UCSD-AML1 (cell line): ENCODE data around the gene CNPY1.
"Not testable (repeated sequence)": the region's sequence is repeated elsewhere in the genome, so short reads cannot be mapped to it uniquely, and the experiment has no call there.

ENCODE experiments used
- DNase-seq: peaks from one replicate; lab custom pipeline; 2025; ENCODE audit not compliant: unreplicated experiment; lab: John Stamatoyannopoulos, UW

Gene CNPY1

DNA sequence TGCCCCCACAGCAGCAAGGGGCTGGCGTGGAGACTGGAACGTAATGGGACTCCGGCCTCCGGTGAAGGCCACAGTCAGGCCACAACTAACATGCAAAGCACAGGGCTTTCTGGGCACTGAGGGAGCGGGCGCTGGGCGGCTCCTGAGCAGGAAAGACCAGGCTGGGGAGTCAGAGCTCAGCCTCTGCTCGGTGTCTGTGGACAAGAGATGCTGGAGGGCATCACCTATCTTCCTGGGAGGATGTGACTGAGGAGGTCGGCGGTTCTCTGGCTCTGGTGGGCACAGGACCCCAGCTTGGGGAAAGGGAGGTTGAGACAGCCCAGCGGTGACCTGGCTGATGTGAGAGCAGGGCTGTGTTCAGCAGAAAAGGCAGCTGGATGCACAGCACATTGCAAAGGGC, 11.7 kb downstream of the CNPY1 start:
- no peak for DNase-seq

DNA sequence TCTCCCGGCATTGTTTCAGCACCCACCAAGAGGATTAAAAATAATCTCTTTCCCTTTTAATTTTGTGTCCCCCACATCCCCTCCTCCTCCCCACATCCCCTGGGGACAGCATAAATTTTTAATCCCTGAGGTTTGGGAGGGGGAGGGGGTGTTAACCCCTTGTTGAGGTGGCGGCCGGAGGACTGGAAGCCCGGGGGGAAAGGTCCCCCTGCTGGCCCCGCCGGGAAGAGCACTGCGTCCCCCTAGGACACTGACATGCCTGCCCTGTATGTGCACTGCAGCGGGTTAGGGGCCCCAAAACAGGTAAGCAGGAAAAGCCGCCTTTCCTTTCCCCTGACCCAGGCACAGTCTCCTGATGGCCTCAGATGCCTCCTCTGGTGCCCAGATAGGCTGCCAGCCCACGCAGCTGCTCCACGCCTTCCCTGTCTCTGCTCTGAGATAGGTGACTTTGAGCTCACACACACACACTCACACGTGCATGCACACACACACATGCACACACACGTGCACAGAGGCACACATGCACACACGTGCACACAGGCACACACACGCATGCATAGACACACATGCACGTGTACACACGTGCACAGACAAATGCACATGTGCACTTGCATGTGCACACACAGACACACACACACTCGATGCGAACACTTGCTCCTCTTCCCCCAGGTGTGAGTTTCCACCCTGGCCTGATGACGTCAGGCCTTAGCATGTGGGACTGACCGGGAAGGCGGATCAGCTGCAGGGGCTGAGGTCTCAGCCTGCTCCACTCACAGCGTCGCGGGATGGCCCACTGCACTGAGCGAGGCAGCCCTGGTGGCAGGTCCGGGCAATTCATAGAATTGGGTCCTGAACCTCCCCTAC, 12.3 kb downstream of the CNPY1 start:
- peak; percentile 9 for DNase-seq

DNA sequence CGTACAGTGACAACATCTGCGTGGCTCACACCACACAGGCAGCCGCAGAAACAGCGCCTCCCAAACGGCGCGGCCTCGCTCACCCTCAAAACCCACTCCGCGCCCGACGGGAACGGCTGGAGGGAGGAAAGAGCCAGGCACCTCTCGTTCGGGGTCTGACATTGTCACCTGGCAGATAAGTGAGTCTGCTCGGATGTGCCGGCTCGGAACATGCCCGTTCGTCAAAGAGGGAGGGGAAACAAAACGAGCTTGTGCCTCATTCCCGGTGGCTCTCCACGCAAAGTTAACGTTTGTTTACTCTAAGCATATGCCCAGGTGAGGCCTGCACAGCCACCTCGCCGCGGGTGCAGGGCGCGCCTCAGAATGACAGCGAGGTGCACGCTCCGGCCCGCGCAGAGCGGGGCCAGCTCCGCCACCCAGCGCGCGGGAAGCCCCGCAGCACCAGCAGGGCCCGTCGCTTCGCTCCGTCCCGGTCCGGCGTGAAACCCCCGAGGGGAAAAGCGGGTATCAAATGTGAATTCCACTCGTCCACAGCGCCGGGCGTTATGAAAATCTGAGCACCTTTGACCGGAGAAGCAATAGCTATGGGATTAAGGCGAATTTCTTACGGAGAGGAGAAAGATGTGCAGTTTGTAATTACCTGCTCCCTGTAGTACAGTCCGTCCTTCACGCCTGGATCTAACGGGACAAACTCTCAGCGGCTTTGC, 13.1 kb downstream of the CNPY1 start:
- DNase-seq = no peak

DNA sequence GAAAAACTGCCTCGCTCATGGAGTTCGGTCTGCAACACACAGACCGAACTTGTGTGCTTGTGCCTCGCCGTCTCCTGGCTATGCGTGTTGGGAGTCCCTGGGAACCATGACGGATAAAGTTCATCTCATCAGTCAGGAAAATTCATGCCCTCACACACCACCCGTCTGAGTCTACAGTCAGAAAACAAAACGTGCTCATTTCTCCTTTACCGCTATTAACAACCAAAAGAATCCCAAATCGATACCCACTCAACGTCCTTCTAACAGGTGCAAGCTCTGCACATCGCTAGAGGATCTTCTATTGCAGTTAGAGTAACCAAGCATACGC, 13.6 kb downstream of the CNPY1 start:
- no peak for DNase-seq

DNA sequence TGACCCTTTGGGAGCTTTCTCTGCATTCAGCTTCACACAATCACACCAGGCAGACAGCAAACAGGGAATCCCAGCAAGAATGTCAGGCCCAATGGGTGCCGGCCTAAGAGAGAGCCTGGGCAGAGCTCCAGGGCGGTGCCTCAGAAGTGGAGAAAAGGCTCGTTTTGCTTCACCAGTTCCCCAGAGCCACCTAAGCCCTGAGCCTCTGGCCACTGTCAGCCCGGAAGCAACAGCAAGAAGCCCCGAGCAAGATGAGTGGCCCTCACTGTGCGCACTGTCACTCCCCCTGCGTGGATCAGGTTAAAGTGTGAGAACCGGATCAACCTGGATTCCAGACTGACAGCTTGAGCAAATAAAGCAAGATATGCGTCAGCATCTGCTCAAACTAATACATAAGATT, 14.7 kb downstream of the CNPY1 start:
- no peak for DNase-seq

DNA sequence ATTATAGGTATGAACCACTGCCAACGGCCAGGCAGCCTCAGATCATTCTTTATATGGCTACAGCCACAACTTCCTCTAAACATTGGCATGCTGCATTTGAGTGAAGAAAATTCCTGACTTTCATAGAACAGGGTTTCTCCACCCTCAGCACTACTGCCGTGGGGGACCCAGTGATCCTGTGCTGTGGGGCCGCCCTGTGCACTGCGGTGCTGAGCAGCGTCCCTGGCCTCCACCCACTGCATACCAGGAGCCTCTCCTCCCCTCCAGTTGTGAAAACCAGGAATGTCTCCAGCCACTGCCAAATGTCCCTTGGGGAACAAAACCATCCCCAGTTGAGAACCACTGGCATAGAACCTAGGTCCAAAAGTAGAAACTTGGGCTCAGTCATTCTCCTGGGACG, 15.8 kb downstream of the CNPY1 start:
- DNase-seq = no peak

DNA sequence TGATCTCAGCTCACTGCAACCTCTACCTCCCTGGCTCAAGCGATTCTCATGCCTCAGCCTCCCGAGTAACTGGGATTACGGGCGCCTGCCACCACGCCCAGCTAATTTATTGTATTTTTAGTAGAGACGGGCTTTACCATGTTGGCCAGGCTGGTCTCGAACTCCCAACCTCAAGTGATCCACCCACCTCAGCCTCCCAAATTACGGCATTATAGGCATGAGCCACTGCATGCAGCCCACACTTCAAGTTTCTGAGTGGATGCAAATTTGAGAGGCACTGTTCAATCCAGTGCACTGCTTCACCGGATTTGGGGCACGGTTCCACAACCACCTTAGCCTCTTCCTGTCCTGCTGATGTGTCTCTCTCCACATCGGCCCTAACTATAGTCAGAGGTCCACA, 16.5 kb downstream of the CNPY1 start:
- no peak for DNase-seq

DNA sequence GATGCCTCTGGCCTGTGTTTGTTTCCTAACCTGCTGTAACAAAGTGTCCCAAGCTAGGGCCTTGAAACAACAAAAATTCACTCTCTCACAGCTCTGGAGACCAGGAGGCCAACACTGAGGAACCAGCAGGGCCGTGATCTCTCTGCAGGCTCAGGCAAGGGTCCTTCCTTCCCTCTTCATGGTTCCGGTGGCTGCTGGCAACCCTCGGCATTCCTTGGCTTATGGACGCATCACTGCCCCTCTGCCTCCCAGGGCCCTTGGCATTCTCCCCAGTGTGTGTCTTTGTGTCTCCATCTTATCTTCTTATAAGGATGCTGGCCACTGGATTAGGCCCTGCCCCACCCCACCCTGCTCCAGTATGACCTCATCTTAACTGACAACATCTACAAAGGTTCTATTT, 17.0 kb downstream of the CNPY1 start:
- DNase-seq = no peak

DNA sequence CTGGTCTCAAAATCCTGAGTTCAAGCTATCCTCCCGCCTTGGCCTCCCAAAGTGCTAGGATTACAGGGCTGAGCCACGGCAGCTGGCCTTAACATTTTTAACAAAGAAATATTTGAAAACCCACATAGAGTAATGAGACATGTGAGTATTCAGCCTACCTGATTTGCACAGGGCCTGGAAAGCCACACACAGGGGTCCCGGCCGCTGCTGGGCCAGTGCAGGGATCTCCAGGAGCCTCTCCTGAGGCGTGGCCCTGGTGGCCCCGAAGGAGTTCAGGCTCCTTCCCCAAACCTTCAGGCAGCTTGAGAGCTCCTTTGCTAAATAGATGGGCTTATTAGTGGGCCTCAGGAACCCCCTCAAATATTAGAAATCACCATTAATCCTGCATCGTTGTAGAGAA, 18.7 kb downstream of the CNPY1 start:
- DNase-seq = no peak

DNA sequence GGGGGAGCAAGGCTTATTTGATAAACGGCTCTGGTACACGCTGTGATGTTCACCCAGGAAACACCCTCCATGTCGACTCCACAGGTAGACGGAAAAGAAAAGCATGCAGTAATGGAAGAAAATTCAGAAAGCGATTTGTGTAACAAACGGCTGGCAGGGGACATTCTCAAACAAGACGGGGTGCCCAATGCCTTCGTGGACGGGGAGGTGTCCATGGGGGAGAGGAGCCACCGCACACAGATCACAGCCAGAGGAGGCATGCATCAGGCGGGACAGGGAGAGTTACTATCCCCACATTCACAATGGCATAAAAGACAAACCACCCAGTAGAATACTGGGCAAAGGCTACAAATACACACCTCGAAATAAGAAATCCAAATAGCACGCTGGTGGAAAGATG, 20.1 kb downstream of the CNPY1 start:
- no peak for DNase-seq

DNA sequence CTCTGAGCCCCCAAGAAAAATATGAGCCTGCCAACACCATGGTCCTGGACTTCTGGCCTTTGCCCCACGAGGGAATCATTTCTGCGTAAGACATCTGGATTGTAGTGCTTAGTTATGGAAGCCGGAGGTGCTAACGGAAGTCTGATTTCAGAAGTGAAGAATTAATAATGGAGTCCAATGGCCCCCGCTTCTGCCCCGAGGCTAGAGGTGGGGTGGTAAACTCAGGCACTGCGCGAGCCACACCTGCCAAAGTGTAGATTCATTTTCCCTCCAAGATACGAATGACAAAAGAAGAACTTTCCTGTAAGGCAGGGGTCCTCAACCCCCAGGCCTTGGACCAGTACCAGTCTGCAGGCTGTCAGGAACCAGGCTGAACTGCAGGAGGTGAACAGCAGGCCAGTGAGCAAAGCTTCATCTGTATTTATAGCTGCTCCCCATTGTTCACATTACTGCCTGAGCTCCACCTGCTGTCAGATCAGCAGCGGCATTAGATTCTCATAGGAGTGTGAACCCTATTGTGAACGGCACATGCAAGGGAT, 22.3 kb downstream of the CNPY1 start:
- DNase-seq = no peak

DNA sequence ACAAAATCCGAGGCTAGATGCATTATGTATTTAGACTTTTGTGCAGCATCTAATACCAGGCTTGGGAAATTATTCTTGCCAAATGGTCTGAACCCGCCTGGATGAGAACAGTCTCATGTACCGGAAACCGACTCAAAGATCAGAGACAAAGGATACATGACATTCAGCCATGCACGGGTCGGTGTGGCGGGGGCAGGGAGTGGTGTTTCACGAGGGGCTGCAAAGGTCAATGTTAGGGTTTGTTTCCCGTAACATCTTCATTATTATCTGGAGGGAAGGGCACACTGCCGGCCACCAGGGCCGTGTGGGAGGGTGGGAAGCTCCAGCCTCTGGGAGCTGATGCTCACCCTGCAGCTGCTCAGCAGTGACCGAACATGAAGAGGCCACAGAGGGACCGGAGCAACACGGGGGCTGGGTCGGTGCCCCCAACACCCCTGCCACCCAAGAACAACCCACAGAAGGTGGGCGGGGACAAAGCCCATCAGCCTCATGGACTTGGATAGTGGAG, 23.1 kb downstream of the CNPY1 start:
- DNase-seq = no peak

DNA sequence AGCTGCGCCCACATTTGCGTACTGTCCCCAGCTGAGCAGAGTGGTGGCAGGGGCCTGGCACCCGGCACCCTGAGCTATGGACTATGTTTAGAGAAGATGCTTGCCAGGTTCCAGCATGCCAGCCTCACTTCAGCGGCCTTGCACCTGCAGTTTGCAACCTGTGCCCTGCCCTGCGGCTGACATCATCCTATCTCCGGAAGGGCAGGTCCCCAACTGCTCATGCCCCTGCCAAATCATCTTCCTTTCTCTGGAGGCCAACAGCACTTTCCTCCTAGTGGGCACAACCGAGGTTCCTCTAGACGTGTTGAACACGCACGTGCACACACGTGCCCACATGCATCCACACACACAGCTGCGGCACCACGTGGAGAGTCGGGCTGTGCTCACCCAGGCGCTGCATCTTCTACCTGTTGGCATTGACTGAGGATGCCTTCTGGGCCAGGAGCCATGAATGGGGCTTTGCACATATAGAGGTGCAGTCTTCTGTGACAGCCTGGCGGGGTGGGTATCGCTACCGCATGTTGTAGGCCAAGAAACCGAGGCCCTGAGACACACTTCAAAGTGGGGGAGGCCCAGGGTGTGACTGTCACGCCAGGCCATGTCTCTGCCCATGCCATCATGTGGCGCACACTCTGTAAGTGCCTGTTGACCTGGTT, 24.5 kb downstream of the CNPY1 start:
- no peak for DNase-seq

DNA sequence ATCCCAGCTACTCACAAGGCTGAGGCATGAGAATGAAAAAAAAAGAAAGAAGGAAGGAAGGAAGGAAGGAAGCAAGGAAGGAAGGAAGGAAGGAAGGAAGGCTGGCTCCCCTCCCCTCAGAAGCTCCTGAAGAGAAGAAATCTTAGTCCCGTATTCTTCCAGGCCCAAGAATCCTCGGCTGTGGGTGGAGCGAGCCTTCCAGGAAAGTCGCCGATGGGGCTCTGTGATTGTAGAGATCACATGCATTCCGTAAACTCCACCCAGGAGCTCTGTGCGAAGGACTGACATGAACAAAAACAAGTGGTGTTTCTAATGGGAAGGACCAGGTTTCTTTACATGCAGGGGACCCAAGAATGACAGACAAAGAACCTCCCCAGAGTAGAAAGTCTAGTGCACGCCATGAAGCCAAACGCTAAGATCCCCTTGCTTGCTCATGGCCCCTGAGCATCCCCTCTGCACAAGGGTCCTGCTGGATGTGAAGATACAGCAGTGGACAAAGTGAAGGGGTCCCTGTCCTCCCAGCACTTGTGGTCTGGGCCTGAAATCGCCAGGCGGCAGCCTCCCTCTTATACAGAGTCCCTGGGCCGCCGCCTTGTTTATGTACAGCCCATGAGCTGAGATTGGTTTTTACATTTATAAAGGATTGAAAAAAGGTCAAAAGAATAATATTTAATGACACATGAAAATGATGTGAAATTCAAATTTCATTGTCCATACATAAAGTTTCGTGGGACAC, 25.2 kb downstream of the CNPY1 start:
- DNase-seq = no peak

DNA sequence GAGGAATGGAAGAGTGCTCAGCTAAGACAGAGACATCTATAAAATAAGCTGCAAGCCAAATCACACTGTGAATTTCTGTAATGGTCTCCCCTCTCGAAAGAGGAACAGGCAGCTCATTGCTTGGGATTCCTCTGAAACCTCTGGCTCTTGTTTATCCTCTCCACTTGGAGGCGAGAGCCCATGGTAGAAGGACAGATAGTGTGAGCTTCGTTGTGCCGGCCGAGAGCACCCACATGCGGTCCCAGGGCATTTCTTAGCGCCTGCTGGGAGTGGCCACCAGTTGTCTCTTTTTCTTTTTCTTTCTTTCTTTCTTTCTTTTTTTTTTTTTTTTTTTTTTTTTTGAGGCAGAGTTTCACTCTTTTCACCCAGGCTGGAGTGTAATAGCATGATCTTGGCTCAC, 26.2 kb downstream of the CNPY1 start:
- no peak for DNase-seq

DNA sequence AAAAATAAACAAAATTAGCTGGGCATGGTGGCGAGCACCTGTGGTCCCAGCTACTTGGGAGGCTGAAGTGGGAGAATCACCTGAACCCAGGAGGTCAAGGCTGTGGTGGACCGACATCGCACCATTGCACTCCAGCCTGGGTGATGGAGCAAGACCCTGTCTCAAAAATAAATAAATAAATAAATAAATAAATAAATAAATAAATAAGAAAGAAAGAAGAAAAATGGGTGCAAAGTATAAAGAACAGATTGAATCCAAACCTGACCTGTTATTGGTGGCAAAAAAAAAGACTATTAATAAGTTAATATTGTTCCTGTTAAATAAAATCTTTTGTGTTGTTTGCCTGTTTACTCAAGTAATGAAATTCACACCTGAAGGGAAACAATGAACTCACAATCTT, 27.0 kb downstream of the CNPY1 start:
- DNase-seq = not testable (repeated sequence)

DNA sequence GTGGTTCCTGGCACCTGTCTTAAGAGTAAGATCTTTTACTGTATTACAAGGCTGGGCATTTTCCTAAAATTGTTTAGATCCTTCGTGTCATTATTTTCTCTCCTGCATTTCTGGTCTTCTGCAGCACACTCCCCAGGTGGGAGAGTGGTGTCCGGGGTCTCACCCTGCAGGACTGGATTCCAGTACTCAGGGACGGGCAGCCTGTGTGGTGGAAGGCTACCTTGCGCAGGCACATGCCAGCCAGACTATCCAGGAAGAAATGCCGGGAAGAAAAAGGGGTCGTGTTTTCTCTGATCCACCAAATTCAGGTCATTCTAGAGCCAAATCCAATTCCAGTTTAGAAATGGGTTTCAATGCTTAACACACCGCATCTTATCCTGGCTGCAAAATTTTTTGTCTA, 27.7 kb downstream of the CNPY1 start:
- no peak for DNase-seq

DNA sequence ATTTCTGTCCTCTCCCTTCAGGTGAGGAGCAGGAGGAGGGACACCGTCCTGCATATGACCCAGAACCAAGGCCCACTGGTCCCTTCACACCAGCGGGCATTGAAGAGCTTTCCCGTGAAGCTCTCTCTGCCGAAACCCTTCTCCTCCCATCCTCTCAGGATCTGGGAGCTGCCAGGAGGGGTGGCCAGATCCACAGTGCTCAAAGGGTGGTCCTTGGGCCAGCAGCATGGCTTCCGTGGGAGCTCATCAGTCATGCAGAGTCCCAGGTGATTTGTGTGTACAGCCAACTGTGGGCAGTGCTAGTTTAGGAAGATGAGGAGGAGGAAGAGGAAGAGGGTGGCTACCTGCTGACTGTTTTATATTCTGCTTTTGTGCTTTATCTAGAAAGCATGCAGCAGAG, 28.4 kb downstream of the CNPY1 start:
- no peak for DNase-seq

DNA sequence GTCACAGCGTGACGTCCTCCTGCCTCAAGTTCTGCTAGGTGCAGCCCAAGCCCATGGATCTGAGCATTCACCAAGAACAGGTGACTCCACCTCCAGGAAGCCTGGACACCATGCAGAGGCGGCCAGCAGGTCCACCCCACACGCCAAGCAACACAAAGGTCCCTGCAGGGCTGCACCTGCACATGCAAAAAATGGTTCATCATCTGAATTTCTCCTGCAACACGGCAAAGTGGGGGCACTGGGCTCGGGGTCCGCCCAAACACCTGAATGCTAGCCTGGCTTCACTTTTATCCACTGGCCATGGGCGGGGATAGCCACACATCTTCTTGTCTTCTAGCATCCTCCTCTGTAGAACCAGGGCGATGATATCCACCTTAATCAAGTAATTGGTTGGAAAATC, 28.9 kb downstream of the CNPY1 start:
- no peak for DNase-seq

DNA sequence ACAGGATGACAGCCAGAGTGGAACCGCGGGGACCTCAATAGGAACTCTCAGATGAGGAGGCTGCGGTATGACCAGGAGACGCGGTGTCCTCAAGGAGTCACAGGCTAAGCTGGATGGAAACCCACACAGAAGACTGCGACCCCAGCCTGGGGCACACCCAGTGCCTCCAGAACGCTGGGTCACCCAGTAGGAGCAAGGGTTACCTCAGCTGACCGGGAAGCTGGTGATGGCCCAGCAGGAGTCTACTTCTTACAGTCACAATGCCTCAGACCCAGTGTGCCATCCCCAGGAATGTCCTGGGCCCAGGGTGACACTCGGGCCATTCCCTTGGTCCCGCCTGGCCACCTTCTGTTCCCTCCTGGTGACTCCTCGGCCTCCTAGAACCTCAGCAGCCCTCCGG, 29.9 kb downstream of the CNPY1 start:
- DNase-seq = no peak

DNA sequence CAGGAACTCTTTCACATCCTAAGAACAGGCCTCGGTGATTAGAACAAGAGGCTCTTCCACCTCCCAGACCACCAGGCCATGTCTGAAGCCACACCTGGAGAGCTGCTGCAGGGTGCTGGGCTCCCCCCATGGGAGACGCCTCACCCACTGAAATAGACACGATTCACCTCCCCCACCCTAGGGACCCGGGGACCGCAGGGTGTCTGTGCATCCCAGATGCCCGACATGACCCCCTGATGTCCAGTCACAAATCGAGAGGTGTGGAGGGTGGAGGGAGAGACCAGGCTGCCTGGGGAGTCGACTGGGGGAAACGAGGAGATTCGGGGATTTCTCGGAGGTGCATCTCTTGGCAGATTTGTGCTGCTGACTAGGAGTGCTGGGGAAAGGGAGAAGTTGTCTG, 31.0 kb downstream of the CNPY1 start:
- DNase-seq = no peak
